ENCODE results near the gene CEP63. TPM values are rescaled to one million over a fixed set of nuclear protein-coding genes. Genes with fewer than 3 reads are reported as not detected.
A peak's percentile ranks its signal among the peaks of the same experiment; 100 is the strongest.
"Not testable (repeated sequence)": the region's sequence is repeated elsewhere in the genome, so short reads cannot be mapped to it uniquely, and the experiment has no call there.

CEP63 gene
- total RNA-seq, 4 donors from 2014 or later = 21.4 to 23.5 (median 22.4) TPM

DNA sequence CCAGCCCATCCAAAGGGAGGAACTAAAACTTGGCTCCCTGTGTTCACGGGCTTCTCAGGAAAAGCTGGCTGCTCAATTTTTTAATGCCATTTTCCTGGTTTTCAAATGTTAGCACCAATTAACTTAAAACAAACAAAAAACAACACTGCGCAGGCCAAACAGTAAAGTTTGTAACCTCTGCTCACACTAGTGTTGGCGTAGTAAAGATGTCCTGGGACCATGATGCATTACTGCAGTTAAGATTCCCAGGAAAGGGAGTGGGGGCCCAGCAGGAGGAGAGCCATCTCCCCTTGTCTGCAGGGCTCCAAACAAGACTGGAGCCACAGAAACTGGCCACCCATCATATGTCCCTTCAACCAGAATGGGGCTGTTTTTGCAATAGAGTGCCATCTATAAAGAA, 91.0 kb downstream of the CEP63 start:
- in situ Hi-C loops (cut with MboI; ENCODE audit: low sequenced_read_pairs in 4 of 4) = no loop called here
- TF ChIP-seq, protein P1, sequence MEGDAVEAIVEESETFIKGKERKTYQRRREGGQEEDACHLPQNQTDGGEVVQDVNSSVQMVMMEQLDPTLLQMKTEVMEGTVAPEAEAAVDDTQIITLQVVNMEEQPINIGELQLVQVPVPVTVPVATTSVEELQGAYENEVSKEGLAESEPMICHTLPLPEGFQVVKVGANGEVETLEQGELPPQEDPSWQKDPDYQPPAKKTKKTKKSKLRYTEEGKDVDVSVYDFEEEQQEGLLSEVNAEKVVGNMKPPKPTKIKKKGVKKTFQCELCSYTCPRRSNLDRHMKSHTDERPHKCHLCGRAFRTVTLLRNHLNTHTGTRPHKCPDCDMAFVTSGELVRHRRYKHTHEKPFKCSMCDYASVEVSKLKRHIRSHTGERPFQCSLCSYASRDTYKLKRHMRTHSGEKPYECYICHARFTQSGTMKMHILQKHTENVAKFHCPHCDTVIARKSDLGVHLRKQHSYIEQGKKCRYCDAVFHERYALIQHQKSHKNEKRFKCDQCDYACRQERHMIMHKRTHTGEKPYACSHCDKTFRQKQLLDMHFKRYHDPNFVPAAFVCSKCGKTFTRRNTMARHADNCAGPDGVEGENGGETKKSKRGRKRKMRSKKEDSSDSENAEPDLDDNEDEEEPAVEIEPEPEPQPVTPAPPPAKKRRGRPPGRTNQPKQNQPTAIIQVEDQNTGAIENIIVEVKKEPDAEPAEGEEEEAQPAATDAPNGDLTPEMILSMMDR (IDR thresholded peaks at IDR 0.05 in 4 of 5, conservative IDR thresholded peaks at IDR 0.05 in 1 of 5) = no peak
- no peak for TF ChIP-seq POLR2A (IDR thresholded peaks at IDR 0.05)
- DNase-seq = no peak
- H3K4me1 ChIP-seq = no peaks in the 10 kb centered on the region
- ATAC-seq = no peak
- no peaks in the 10 kb centered on the region for H3K36me3 ChIP-seq
- no peak overlapping the region for H3K4me3 ChIP-seq
- intact Hi-C loops (cut with DNase I; ENCODE audit: low total_unique reads) = no loop called here
- no peaks in the 10 kb centered on the region for H3K9me3 ChIP-seq
- H3K27me3 ChIP-seq = no peaks in the 10 kb centered on the region
- no peak overlapping the region for H3K27ac ChIP-seq

DNA sequence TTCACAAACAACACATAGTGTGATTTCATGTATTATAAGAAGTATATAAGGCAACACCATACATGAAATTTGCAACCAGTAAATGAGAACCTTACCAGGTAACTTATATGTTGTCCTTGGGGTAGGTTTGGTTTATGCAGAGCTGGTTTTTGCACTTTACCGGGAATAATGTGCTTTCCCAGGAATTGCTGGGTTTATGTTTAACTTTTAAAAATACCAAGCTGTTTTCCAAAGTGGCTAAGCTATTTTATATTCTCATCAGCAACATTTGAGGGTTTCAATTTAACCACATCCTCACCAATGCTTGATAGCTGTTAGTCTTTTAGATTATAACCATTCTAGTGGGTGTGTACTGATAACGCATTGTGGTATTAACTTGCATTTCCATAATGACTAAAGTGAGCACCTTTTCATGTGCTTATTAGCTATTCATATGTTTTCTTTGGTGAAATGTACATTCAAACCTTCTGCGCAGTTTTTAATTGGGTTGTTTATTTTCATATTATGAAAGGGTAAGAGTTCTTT, 93.3 kb downstream of the CEP63 start:
- no peak for TF ChIP-seq POLR2A (IDR thresholded peaks at IDR 0.05)
- TF ChIP-seq, protein P1 (IDR thresholded peaks at IDR 0.05 in 4 of 5, conservative IDR thresholded peaks at IDR 0.05 in 1 of 5) = no peak
- intact Hi-C loops (cut with DNase I; ENCODE audit: low total_unique reads) (no loop called here), in situ Hi-C loops (cut with MboI; ENCODE audit: low sequenced_read_pairs in 4 of 4) (no loop called here)
- DNase-seq (no peak), ATAC-seq (no peak)
- H3K4me1 ChIP-seq = no peaks in the 10 kb centered on the region
- H3K27me3 ChIP-seq = no peaks in the 10 kb centered on the region
- H3K4me3 ChIP-seq = no peak overlapping the region
- no peak overlapping the region for H3K27ac ChIP-seq
- H3K9me3 ChIP-seq = no peaks in the 10 kb centered on the region
- H3K36me3 ChIP-seq = no peaks in the 10 kb centered on the region

- no peaks in the 10 kb centered on the region for H3K27me3 ChIP-seq
Measured at GRCh38 chr3:134590766-134591165, 104.9 kb downstream of the CEP63 start.

GRCh38 chr3:134592806-134593205, 106.9 kb downstream of the CEP63 start:
- ATAC-seq = no peak
- Histone ChIP-seq H3K9me3 (no peaks in the 10 kb centered on the region), H3K4me3 (no peak overlapping the region), H3K36me3 (no peaks in the 10 kb centered on the region), H3K27me3 (no peaks in the 10 kb centered on the region), H3K27ac (no peak overlapping the region), H3K4me1 (no peaks in the 10 kb centered on the region)
- TF ChIP-seq POLR2A (IDR thresholded peaks at IDR 0.05) = no peak
- TF ChIP-seq, protein P1 (IDR thresholded peaks at IDR 0.05 in 4 of 5, conservative IDR thresholded peaks at IDR 0.05 in 1 of 5) = no peak
- intact Hi-C loops (cut with DNase I; ENCODE audit: low total_unique reads) = no loop called here
- DNase-seq = no peak
- in situ Hi-C loops (cut with MboI; ENCODE audit: low sequenced_read_pairs in 4 of 4) = loop anchor here in 1 of 4 donors (10.0 kb wide), 1 partner anchor 162 kb away; no protein-coding TSS in a partner anchor

More at GRCh38 chr3:134590766-134591165, 104.9 kb downstream of the CEP63 start:
- TF ChIP-seq, protein P1 (IDR thresholded peaks at IDR 0.05 in 4 of 5, conservative IDR thresholded peaks at IDR 0.05 in 1 of 5) = no peak
- no peak for TF ChIP-seq POLR2A (IDR thresholded peaks at IDR 0.05)
- Histone ChIP-seq H3K4me3 (no peak overlapping the region), H3K27ac (no peak overlapping the region), H3K9me3 (no peaks in the 10 kb centered on the region), H3K4me1 (no peaks in the 10 kb centered on the region), H3K36me3 (no peaks in the 10 kb centered on the region)
- in situ Hi-C loops (cut with MboI; ENCODE audit: low sequenced_read_pairs in 4 of 4) = loop anchor here in 1 of 4 donors (10.0 kb wide), 1 partner anchor 164 kb away; no protein-coding TSS in a partner anchor
- intact Hi-C loops (cut with DNase I; ENCODE audit: low total_unique reads) = no loop called here
- DNase-seq (no peak), ATAC-seq (no peak)

DNA sequence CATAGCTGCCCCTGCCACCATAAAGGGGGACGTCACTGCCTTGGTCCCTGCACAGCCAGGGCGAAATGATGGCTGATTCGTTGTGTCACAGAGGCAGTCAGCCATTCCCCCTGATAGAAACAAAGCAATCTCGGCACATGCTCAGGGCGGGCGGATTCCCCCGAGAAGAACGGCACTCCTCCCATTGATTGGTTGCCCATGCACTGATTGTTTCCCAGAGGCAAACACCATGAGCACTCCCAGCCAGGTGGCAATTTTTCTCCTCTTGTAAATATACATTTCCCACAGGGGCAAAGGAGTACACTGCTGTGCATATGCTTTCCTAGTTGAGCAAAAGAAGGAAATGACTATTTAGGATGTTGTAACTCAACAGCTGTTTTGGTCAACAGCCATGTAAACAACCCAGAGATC, 108.5 kb downstream of the CEP63 start:
- no peaks in the 10 kb centered on the region for H3K27me3 ChIP-seq
- DNase-seq (no peak), ATAC-seq (peak in 1 of 2 donors; percentile 47)
- H3K4me3 ChIP-seq = no peak overlapping the region
- intact Hi-C loops (cut with DNase I; ENCODE audit: low total_unique reads) (no loop called here), in situ Hi-C loops (cut with MboI; ENCODE audit: low sequenced_read_pairs in 4 of 4) (loop anchor here in 1 of 4 donors (10.0 kb wide), 1 partner anchor 160 kb away; no protein-coding TSS in a partner anchor)
- no peak overlapping the region for H3K27ac ChIP-seq
- no peaks in the 10 kb centered on the region for H3K9me3 ChIP-seq
- H3K4me1 ChIP-seq = no peaks in the 10 kb centered on the region
- no peak for TF ChIP-seq POLR2A (IDR thresholded peaks at IDR 0.05)
- TF ChIP-seq, protein P1 (IDR thresholded peaks at IDR 0.05 in 4 of 5, conservative IDR thresholded peaks at IDR 0.05 in 1 of 5) = no peak
- H3K36me3 ChIP-seq = no peaks in the 10 kb centered on the region

- H3K36me3 ChIP-seq; H3K4me3 ChIP-seq; H3K4me1 ChIP-seq; H3K9me3 ChIP-seq; H3K27ac ChIP-seq; H3K27me3 ChIP-seq; ATAC-seq; intact Hi-C loops (cut with DNase I; ENCODE audit: low total_unique reads); DNase-seq: not testable (repeated sequence)
- in situ Hi-C loops (cut with MboI; ENCODE audit: low sequenced_read_pairs in 4 of 4) = loop anchor here in 1 of 4 donors (10.0 kb wide), 1 partner anchor 160 kb away; no protein-coding TSS in a partner anchor
Measured at GRCh38 chr3:134594986-134595385, 109.1 kb downstream of the CEP63 start.
